Mesenchymal stem cell (in vitro differentiated cells and primary cell): Measurements from ENCODE around the gene TRDN. TPM values are rescaled to one million over a fixed set of nuclear protein-coding genes. Genes with fewer than 3 reads are reported as not detected.

ENCODE experiments used
- DNase-seq: peaks from one replicate; pipeline ENCODE4 v3.0.0-alpha.2; 2013
- H2AFZ ChIP-seq: one replicate; pipeline ENCODE4 v1.6.1; 2013; ENCODE audit warnings: low read depth, mild to moderate bottlenecking, control low read depth, inconsistent platforms, low read length, moderate library complexity
- H2AK5ac ChIP-seq: 2 replicates; pipeline ENCODE4 v1.6.1; 2013; ENCODE audit warnings: low read length, moderate library complexity, mild to moderate bottlenecking, inconsistent platforms; ENCODE audit not compliant: severe bottlenecking
- H2BK120ac ChIP-seq: one replicate; pipeline ENCODE4 v1.6.1; 2013; ENCODE audit warnings: low read depth, mild to moderate bottlenecking, inconsistent platforms, low read length, moderate library complexity
- H2BK12ac ChIP-seq, 2 experiments: one replicate each; pipeline ENCODE4 v1.6.1; 2013; ENCODE audit warnings: inconsistent platforms in 2 of 2, low read length in 2 of 2, mild to moderate bottlenecking in 2 of 2, moderate library complexity in 2 of 2, control low read depth in 1 of 2
- H2BK15ac ChIP-seq: one replicate; pipeline ENCODE4 v1.6.1; 2013; ENCODE audit warnings: mild to moderate bottlenecking, low read depth, inconsistent platforms; ENCODE audit not compliant: poor library complexity, severe bottlenecking
- H2BK5ac ChIP-seq: 2 replicates; pipeline ENCODE4 v1.6.1; 2013; ENCODE audit warnings: low read depth, mild to moderate bottlenecking, low read length, control low read depth, inconsistent platforms; ENCODE audit not compliant: poor library complexity, severe bottlenecking
- H3K14ac ChIP-seq, 2 experiments: one replicate each; pipeline ENCODE4 v1.6.1; 2013; ENCODE audit warnings: inconsistent platforms in 2 of 2, low read length in 2 of 2, control low read depth in 1 of 2, mild to moderate bottlenecking in 1 of 2, moderate library complexity in 1 of 2
- H3K18ac ChIP-seq, 2 experiments: one replicate each; pipeline ENCODE4 v1.6.1; 2013; ENCODE audit warnings: inconsistent platforms in 2 of 2, low read length in 2 of 2, control low read depth in 1 of 2, low read depth in 1 of 2, mild to moderate bottlenecking in 1 of 2
- H3K23ac ChIP-seq, 2 experiments: one replicate each; pipeline ENCODE4 v1.6.1; 2013; ENCODE audit warnings: inconsistent platforms in 2 of 2, low read length in 2 of 2, mild to moderate bottlenecking in 2 of 2, moderate library complexity in 2 of 2, control low read depth in 1 of 2
- H3K27ac ChIP-seq: 2 replicates; pipeline ENCODE4 v1.5.1; 2013; ENCODE audit warnings: mild to moderate bottlenecking, moderate library complexity, low read length, control low read depth, inconsistent platforms; ENCODE audit not compliant: poor library complexity, severe bottlenecking
- H3K27me3 ChIP-seq, 2 experiments: 2 replicates each; pipeline versions ENCODE4 v1.6.1 to v1.7.0; 2013; ENCODE audit warnings: low read length in 2 of 2, mild to moderate bottlenecking in 2 of 2, moderate library complexity in 2 of 2, control low read depth in 1 of 2, inconsistent platforms in 1 of 2; ENCODE audit not compliant: control insufficient read depth in 1 of 2, insufficient read depth in 1 of 2
- H3K36me3 ChIP-seq, 2 experiments: 2 replicates each; pipeline versions ENCODE4 v1.6.1 to v1.7.0; 2013; ENCODE audit warnings: low read length in 2 of 2, control low read depth in 1 of 2, inconsistent platforms in 1 of 2, low read depth in 1 of 2, mild to moderate bottlenecking in 1 of 2; ENCODE audit not compliant: insufficient read depth in 2 of 2, control insufficient read depth in 1 of 2
- H3K4ac ChIP-seq, 2 experiments: one replicate each; pipeline ENCODE4 v1.6.1; 2013; ENCODE audit warnings: inconsistent platforms in 2 of 2, low read length in 2 of 2, mild to moderate bottlenecking in 2 of 2, moderate library complexity in 2 of 2, control low read depth in 1 of 2, low read depth in 1 of 2
- H3K4me1 ChIP-seq: 2 replicates; pipeline ENCODE4 v1.6.1; 2013; ENCODE audit warnings: low read depth, low read length, control low read depth; ENCODE audit not compliant: control insufficient read depth, insufficient read depth
- H3K4me2 ChIP-seq: 2 replicates; pipeline ENCODE4 v1.6.1; 2013; ENCODE audit warnings: low read length, mild to moderate bottlenecking, inconsistent platforms; ENCODE audit not compliant: poor library complexity, severe bottlenecking
- H3K4me3 ChIP-seq, 2 experiments: 2 replicates each; pipeline versions ENCODE4 v1.5.1 to v1.7.0; 2013; ENCODE audit warnings: low read length in 2 of 2, mild to moderate bottlenecking in 2 of 2, control low read depth in 1 of 2, low read depth in 1 of 2; ENCODE audit not compliant: insufficient read depth in 1 of 2
- H3K79me1 ChIP-seq: replicated peaks from 2 replicates; pipeline ENCODE4 v1.6.1; 2013; ENCODE audit warnings: mild to moderate bottlenecking, control low read depth, low read length, inconsistent platforms; ENCODE audit not compliant: poor library complexity, severe bottlenecking
- H3K9ac ChIP-seq: 2 replicates; pipeline ENCODE4 v1.7.0; 2013; ENCODE audit warnings: mild to moderate bottlenecking, low read length, moderate library complexity
- H3K9me3 ChIP-seq: 2 replicates; pipeline ENCODE4 v1.7.0; 2013; ENCODE audit warnings: mild to moderate bottlenecking, low read length; ENCODE audit not compliant: control insufficient read depth
- H4K8ac ChIP-seq: one replicate; pipeline ENCODE4 v1.6.1; 2013; ENCODE audit warnings: inconsistent platforms, mild to moderate bottlenecking, low read length, moderate library complexity
- H4K91ac ChIP-seq: one replicate; pipeline ENCODE4 v1.6.1; 2013; ENCODE audit warnings: mild to moderate bottlenecking, low read length, inconsistent platforms
- WGBS: methylation state at CpG from one replicate; pipeline ENCODE4 v1.1.7; 2013; ENCODE audit warnings: mixed read lengths; 5-methylcytosine and 5-hydroxymethylcytosine counted together
- polyA plus RNA-seq, 2 experiments: library from polyadenylated mRNA; stranded (reverse); fragments of 200-250 nt; gene quantifications; one replicate each; pipeline ENCODE4 v1.2.3, GENCODE V29; 2013

Gene TRDN
- 0.01 TPM for polyA plus RNA-seq (2013, experiment 1 of 2)
- 0.01 TPM for polyA plus RNA-seq (2013, experiment 2 of 2)

GRCh38 chr6:123636782-123637181 lies at the start of gene TRDN:
TRDN (minus strand) TSS chr6:123636950; CDS start chr6:123636775, 175 bp downstream.
- Histone ChIP-seq H4K91ac (no peak within 1 kb of the TSS), H3K4me2 (no peak within 1 kb of the TSS), H2BK15ac (no peak within 1 kb of the TSS), H3K79me1 (no peaks in the 10 kb centered on the region), H3K4me3 (no peak within 1 kb of the TSS), H3K23ac (no peak within 1 kb of the TSS), H2AK5ac (no peak within 1 kb of the TSS), H3K4ac (no peak within 1 kb of the TSS), H2BK12ac (no peak within 1 kb of the TSS), H2AFZ (no peak within 1 kb of the TSS), H2BK5ac (no peak within 1 kb of the TSS), H3K27me3 (no peaks in the 10 kb centered on the region), H2BK120ac (no peak within 1 kb of the TSS), H4K8ac (no peak within 1 kb of the TSS), H3K9me3 (no peaks in the 10 kb centered on the region), H3K18ac (no peak within 1 kb of the TSS), H3K27ac (no peak within 1 kb of the TSS), H3K36me3 (no peaks in the 10 kb centered on the region), H3K14ac (no peak within 1 kb of the TSS), H3K9ac (no peak within 1 kb of the TSS), H3K4me1 (no peaks in the 10 kb centered on the region)
- 66% methylated on average over 3 of the region's 3 CpGs for WGBS
- DNase-seq: no peak

GRCh38 chr6:123681957-123682462 lies 45.3 kb upstream of the TRDN start:
- H3K23ac ChIP-seq: no peak overlapping the region
- no peak overlapping the region for H3K4ac ChIP-seq
- no peaks in the 10 kb centered on the region for H3K4me1 ChIP-seq
- no peak overlapping the region for H3K14ac ChIP-seq
- no peak overlapping the region for H3K9ac ChIP-seq
- no peak overlapping the region for H2AK5ac ChIP-seq
- no peak overlapping the region for H3K4me3 ChIP-seq
- no peak overlapping the region for H2BK120ac ChIP-seq
- H2BK15ac ChIP-seq: no peak overlapping the region
- H2BK5ac ChIP-seq: no peak overlapping the region
- no peaks in the 10 kb centered on the region for H3K79me1 ChIP-seq
- H3K36me3 ChIP-seq: no peaks in the 10 kb centered on the region
- no peaks in the 10 kb centered on the region for H3K9me3 ChIP-seq
- no peak for DNase-seq
- no peak overlapping the region for H3K4me2 ChIP-seq
- no peak overlapping the region for H2BK12ac ChIP-seq
- H3K27me3 ChIP-seq: no peaks in the 10 kb centered on the region
- no peak overlapping the region for H4K8ac ChIP-seq
- no peak overlapping the region for H3K27ac ChIP-seq
- no peak overlapping the region for H4K91ac ChIP-seq
- no CpG with 5 or more reads among the region's 1 CpG for WGBS
- no peak overlapping the region for H3K18ac ChIP-seq
- H2AFZ ChIP-seq: no peak overlapping the region

DNA sequence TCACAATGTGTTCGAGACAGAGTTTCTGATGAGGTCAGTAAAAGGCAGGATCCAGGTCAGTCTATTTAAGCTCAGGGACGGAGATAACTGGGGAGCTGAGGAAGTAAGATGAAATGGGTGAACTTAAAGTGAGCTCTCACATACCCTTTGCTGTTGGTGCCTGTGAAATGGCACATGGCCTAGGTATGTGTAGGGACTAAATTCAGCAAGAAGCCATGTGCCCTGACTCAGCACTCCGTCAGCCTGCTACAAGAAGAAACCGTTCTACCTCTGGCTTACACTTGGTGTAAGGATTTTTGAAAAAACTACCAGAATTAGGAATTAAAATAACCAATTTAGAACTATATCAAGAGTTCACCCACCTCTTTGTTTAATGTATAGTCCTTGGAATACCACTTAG lies 41.1 kb upstream of the TRDN start:
- no peak overlapping the region for H3K9ac ChIP-seq
- no peak overlapping the region for H2AK5ac ChIP-seq

GRCh38 chr6:123676793-123677192 lies 40.0 kb upstream of the TRDN start:
- no peak for DNase-seq

More for the DNA sequence above, 41.1 kb upstream of the TRDN start:
- H4K8ac ChIP-seq: no peak overlapping the region
- H3K27me3 ChIP-seq: no peaks in the 10 kb centered on the region
- no peak for DNase-seq
- H2BK12ac ChIP-seq: no peak overlapping the region
- H2BK5ac ChIP-seq: no peak overlapping the region
- no peak overlapping the region for H3K4ac ChIP-seq
- no peaks in the 10 kb centered on the region for H3K36me3 ChIP-seq
- no peak overlapping the region for H2BK15ac ChIP-seq
- no peak overlapping the region for H3K14ac ChIP-seq
- no peak overlapping the region for H3K27ac ChIP-seq
- H4K91ac ChIP-seq: no peak overlapping the region
- no peak overlapping the region for H3K23ac ChIP-seq
- no peaks in the 10 kb centered on the region for H3K4me1 ChIP-seq
- no peak overlapping the region for H2BK120ac ChIP-seq
- no peak overlapping the region for H3K4me2 ChIP-seq
- H3K4me3 ChIP-seq: no peak overlapping the region
- WGBS: 90% methylated on average over 2 of the region's 4 CpGs
- no peaks in the 10 kb centered on the region for H3K79me1 ChIP-seq
- H3K18ac ChIP-seq: no peak overlapping the region
- no peaks in the 10 kb centered on the region for H3K9me3 ChIP-seq
- H2AFZ ChIP-seq: no peak overlapping the region

More at GRCh38 chr6:123676793-123677192, 40.0 kb upstream of the TRDN start:
- no peak overlapping the region for H2BK5ac ChIP-seq
- no peaks in the 10 kb centered on the region for H3K27me3 ChIP-seq
- no peaks in the 10 kb centered on the region for H3K9me3 ChIP-seq
- 95% methylated on average over 1 of the region's 1 CpG for WGBS
- H2AK5ac ChIP-seq: no peak overlapping the region
- no peak overlapping the region for H3K4ac ChIP-seq
- no peaks in the 10 kb centered on the region for H3K79me1 ChIP-seq
- no peaks in the 10 kb centered on the region for H3K4me1 ChIP-seq
- no peak overlapping the region for H3K4me3 ChIP-seq
- no peaks in the 10 kb centered on the region for H3K36me3 ChIP-seq
- no peak overlapping the region for H3K9ac ChIP-seq
- no peak overlapping the region for H4K8ac ChIP-seq
- no peak overlapping the region for H3K14ac ChIP-seq
- no peak overlapping the region for H3K27ac ChIP-seq
- H2BK15ac ChIP-seq: no peak overlapping the region
- H3K23ac ChIP-seq: no peak overlapping the region
- no peak overlapping the region for H2BK120ac ChIP-seq
- no peak overlapping the region for H3K4me2 ChIP-seq
- no peak overlapping the region for H3K18ac ChIP-seq
- no peak overlapping the region for H4K91ac ChIP-seq
- H2AFZ ChIP-seq: no peak overlapping the region
- no peak overlapping the region for H2BK12ac ChIP-seq
